ENCODE data around the gene HOXC9. TPM values are rescaled to one million over a fixed set of nuclear protein-coding genes. Genes with fewer than 3 reads are reported as not detected.

Gene HOXC9
- total RNA-seq, 4 donors from 2014 or later = 1.5 to 7.8 (median 1.7) TPM; not detected in 1

DNA sequence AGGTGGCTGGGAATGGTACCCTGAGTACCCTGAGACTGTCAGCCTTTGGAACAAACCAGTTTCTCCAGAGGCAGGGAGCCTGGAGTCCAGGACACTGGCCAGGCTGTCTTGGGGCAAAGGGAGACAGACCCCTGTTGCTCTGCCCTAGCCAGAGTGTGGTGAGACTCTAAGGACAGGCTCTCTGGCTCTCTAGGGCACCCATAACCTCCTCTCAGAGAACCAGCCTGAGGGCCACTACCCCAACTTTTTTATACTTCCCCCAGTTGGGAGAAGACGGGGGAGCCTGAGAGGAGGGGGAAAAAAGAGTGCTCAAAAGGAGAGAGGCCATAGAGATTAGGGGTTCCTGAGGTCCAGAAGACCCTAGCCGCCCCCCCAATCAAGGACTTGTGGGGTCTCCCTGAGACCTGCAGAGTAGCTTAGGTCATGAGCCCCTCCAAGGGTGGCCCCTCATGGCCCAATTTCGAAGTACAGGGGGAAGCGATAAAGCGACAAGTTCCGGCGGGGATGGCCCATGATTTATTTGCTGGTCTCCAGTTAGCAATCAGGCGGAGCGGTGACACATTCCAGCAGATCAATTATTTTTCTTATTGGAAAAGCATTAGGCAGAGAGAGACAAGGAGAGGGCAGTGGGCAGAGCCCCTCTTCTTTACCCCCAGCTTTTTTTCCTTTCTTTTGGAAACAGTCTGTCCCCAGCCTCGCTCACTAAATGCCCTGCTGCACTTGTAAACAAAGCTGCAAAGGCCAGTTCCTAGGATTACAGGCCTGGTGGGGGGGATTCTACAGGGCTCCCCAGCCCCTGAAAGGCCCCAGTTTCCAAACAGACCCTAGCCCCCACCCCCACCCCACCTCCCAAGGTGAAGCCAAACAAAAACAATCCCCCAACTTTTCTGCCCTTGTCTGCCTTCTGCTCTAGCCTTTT, 10.4 kb downstream of the HOXC9 start:
- Histone ChIP-seq H3K4me3 (no peak overlapping the region), H3K27me3 (peaks cover 4 to 36% of the 10 kb centered on the region in 2 donors), H3K9me3 (no peaks in the 10 kb centered on the region), H3K4me1 (no peaks in the 10 kb centered on the region), H3K27ac (no peak overlapping the region), H3K36me3 (no peaks in the 10 kb centered on the region)
- TF ChIP-seq CTCF (IDR thresholded peaks at IDR 0.05) = no peak
- TF ChIP-seq POLR2A (IDR thresholded peaks at IDR 0.05) = no peak
- intact Hi-C loops (cut with DNase I; ENCODE audit: low total_unique reads) = no loop called here
- DNase-seq = no peak

DNA sequence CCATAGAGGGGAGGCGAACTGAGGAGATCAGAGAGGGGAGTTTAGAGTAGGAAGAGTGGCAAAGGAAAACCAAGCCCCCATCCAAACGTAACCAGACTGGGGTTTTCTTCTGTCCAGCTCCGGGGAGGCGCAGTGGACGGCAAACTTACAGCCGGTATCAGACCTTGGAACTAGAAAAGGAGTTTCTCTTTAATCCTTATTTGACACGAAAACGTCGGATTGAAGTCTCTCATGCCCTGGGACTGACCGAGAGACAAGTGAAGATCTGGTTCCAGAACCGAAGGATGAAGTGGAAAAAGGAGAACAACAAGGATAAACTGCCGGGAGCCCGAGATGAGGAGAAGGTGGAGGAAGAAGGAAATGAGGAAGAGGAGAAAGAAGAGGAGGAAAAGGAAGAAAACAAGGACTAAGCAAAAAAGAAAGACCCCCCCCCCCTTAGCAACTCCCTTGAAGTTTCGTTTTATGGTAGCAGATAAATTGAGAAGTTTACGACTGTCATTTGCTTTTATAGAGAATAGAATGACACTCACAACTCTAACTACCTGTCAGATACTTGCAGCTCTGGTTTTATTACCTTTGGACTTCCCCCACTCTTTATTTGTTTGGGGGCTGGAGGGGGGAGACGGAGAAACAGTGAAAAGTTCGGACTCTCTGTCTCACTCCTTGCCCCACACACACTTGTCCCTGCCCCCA, 11.2 kb downstream of the HOXC9 start:
- Histone ChIP-seq H3K27me3 (peaks cover 0 to 43% of the 10 kb centered on the region in 2 donors), H3K27ac (no peak overlapping the region)
- TF ChIP-seq CTCF (IDR thresholded peaks at IDR 0.05) = no peak
- TF ChIP-seq POLR2A (IDR thresholded peaks at IDR 0.05) = no peak

DNA sequence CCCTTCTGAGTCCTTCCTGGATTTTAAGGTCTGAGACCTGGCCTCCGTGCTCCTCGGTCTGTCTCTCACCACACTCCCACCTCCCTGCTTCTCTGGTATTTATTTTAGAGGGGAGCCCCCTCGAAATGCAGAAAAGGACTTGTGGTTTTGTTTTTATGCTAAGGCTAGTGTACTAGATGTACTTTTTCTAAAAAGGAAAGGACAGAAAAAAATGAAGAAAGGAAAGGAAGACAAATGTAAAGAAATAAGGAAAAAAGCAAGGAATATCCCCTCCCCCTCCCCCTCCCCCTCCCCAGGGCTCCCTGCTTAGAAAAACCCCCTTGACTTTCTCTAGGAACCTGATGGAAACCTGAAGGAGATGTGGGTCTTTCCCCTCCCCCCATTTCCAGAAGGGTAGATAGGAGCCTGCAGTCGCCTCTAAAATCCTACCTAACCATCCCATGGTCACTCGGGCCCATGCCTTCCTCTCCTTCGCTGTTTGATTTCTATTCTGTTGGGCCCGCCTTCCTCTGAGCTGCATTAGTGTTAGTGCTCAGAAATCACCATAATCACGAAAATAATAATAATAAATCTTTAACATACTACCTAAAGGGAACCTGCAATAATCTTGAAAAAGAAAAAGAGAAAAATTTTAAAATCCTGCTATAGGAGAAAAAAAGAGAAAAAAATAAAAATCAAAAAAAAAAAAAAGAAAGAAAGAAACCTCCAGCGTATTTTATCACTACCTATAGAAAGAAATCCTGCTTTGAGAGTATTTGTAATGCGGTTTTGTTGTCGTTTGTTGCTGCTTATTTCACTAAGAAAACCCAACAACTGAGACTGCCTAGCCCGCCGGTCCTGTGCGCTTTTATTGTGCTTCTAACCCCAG, 11.9 kb downstream of the HOXC9 start:
- TF ChIP-seq POLR2A (IDR thresholded peaks at IDR 0.05) = no peak
- TF ChIP-seq CTCF (IDR thresholded peaks at IDR 0.05) = no peak
- no peaks in the 10 kb centered on the region for H3K36me3 ChIP-seq
- intact Hi-C loops (cut with DNase I; ENCODE audit: low total_unique reads) = no loop called here
- H3K9me3 ChIP-seq = no peaks in the 10 kb centered on the region
- H3K27ac ChIP-seq = no peak overlapping the region
- H3K27me3 ChIP-seq = peaks cover 0 to 37% of the 10 kb centered on the region in 2 donors
- peak overlapping the region in 1 of 2 donors; percentile 3 for H3K4me3 ChIP-seq
- no peak for DNase-seq
- no peaks in the 10 kb centered on the region for H3K4me1 ChIP-seq

More for the DNA sequence above, 11.2 kb downstream of the HOXC9 start:
- no peak for DNase-seq
- H3K9me3 ChIP-seq = no peaks in the 10 kb centered on the region
- H3K4me1 ChIP-seq = no peaks in the 10 kb centered on the region
- intact Hi-C loops (cut with DNase I; ENCODE audit: low total_unique reads) = no loop called here
- H3K4me3 ChIP-seq = peak overlapping the region in 1 of 2 donors; percentile 3
- H3K36me3 ChIP-seq = no peaks in the 10 kb centered on the region

DNA sequence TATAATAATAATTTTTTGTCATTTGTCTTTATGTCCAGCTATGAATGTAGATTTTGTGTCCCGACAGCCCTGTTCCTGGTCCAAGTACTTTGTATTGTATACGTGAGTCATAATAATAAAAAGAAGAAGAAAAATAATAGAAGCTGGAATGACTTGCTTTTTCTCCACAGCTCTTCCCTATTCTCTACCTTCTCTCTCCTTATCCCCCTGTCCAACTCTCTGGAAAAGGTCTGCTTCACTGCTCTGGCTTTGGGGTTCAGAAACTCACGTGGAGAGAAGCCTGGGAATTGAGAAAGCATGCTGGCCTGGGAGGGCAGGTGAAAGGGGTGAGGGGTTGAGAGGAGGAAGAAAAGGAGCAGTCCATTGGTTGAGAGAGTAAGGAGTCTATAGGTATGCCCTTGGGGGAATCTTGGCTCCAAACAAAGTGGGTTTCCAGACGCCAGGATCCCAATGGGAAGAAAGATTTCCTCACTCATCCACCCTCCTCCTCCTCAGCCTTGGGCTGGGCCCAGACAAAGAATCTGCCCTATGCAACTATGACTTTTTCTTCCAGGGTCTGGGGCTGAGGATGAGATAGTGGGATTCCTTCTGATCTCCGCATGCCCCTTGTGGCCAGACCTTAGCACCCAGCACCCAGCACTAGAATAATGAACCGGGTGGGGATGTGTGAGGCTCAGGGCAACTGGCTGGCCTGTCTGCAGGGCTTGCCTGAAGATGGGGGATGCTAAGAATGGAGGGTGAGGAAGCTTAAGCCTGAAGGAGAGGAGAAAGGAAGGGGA, 12.9 kb downstream of the HOXC9 start:
- H3K36me3 ChIP-seq = no peaks in the 10 kb centered on the region
- no peak for TF ChIP-seq POLR2A (IDR thresholded peaks at IDR 0.05)
- no peaks in the 10 kb centered on the region for H3K9me3 ChIP-seq
- no peak overlapping the region for H3K27ac ChIP-seq
- no peak for DNase-seq
- H3K4me1 ChIP-seq = no peaks in the 10 kb centered on the region
- intact Hi-C loops (cut with DNase I; ENCODE audit: low total_unique reads) = no loop called here
- H3K4me3 ChIP-seq = no peak overlapping the region
- peaks cover 0 to 35% of the 10 kb centered on the region in 2 donors for H3K27me3 ChIP-seq
